Activated CD8-positive, alpha-beta memory T cell treated with anti-CD3 and anti-CD28 coated beads, Interleukin-2, amount 50 U/mL, for 48 hours (primary cell): Measurements from ENCODE around the gene MFAP4.

Experiments used
- DNase-seq: peaks from one replicate; pipeline ENCODE4 v3.0.0-alpha.2; 2020

Gene MFAP4

DNA sequence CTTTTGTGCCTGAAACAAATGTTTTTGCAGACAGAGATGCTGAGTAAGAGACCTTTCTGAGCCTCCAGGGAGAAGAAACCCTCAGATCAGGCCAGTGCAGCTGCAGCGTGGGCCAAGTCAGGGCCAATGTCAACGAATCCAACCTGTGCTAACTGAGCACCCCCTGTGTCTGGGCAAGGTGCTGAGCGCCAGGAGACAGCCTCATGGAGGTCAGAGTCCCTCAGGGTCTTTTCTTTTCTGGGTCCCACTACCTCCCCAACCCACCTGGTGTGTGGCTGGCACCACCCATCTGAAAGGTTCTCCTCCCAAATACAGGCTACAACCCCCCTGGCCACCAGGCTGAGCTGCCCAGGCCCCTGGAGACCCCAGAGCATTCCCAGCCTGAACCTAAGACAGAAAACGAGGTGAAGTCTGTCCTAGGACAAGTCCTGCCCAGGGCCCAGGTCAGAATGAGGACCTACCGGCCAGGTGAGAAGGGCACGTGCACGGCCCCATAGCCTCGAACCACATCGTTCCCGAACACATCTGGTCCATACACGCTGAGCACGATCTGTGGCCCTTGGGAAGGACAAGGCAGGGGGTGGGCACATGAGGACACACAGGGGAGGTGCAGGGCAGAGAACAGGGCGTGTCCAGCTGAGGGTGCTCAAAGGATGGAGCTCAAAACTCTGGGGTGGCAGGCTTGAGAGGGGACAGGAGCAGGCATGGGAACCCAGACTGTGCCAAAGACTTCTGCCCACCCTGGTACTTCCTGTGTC lies 39.5 kb downstream of the MFAP4 start:
- peak; percentile 40 for DNase-seq

DNA sequence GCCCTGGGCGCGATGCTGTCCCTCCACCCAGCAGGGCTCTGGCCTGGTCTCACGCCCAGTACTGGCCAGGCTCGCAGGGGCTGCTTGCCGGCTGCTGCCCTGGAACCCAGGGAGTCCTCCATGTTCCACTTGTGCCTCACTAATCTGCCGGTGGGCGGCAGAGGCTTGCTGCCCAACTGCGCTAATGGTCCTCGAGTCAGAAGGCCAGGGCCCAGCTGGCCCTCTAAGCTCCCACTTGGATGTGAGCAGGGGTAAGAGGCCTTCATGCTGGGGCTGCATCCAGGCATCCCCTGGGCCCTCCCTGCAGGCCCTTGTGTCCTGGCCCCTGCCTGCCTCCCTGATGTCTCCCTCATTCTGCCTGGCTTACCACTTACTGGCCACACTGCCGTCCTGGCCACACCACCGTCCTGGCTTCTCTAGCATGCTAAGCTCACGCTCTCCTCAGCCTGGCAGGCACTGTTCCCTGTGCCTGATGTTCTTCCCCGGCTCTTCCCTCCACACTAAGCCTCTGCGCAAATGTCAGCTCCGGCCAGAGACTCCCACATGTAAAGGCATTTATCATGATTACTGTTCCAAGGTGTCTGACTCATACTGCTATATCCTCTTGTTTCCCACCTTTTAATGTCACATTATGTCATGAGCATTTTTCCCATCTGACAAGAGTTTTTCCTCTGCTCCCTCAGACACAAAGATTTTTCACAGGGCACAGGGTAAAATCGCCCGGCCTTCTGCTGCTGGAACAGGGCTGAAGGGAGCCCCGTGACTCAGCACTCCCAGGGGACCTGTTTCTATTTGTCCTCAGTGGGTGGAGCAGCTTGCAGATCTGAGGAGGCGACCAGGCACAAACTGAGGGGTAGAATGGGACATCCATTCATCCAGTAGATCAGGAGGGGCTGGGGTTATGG lies 40.4 kb downstream of the MFAP4 start:
- DNase-seq: peak; percentile 26

DNA sequence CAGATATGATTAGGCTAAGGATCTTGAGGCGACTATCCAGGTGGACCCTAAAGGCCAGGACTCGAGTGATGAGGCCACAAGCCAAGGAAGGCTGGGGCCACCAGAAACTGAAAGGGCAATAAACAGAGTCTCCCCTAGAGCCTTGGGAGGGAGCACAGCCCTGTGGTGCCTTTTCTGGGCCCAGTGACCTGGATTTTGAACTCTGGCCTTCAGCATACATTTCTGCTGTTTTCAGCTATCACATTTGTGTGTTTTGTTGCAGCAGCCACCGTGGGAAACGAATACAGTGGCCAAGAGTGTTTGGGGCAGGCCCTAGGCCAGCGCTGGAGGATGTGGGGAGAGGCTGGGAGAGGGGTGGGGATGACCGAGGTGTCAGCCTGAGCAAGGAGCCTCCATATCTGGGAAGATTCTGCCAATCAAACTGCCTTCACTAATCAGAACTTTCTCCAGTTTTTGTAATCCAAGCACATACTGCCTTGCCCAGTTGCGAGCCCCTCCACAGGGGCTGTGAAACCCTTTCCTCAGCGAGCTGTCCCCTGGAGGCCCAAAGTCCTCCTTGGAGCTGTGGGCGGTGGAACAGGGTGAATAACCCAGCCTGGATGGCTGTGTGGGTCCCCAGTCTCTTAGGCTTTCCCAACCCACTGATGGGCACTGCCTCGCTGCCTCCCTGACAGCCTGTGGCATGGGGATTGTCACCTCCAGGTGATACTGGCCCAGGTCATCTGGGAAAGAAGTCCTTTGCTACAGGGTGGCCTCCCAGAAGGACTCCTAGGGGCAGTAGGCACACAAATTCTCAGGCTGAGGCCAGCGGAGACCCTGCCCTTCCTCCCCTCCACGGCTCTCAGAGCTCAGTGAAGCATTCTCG lies 41.3 kb downstream of the MFAP4 start:
- DNase-seq: peak; percentile 26

DNA sequence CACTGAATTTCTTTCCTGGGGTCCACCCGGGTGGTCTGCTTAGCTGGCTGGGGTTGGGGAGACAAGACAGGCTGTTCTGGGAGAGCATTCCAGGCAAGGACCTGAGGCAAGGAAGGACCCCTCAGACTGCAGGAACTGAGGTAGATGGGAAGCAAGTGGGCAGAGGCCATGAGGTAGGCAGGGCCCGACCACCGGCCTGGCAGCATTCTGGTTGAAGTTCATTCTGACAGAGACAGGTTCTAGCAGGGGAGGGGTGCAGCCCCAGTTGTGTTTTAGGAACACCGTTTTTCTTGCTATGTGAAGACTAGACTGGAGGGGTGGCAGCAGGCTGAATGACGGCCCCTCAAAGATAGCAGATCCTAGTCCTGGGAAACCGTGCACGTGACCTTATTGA lies 41.9 kb downstream of the MFAP4 start:
- DNase-seq: peak; percentile 43

DNA sequence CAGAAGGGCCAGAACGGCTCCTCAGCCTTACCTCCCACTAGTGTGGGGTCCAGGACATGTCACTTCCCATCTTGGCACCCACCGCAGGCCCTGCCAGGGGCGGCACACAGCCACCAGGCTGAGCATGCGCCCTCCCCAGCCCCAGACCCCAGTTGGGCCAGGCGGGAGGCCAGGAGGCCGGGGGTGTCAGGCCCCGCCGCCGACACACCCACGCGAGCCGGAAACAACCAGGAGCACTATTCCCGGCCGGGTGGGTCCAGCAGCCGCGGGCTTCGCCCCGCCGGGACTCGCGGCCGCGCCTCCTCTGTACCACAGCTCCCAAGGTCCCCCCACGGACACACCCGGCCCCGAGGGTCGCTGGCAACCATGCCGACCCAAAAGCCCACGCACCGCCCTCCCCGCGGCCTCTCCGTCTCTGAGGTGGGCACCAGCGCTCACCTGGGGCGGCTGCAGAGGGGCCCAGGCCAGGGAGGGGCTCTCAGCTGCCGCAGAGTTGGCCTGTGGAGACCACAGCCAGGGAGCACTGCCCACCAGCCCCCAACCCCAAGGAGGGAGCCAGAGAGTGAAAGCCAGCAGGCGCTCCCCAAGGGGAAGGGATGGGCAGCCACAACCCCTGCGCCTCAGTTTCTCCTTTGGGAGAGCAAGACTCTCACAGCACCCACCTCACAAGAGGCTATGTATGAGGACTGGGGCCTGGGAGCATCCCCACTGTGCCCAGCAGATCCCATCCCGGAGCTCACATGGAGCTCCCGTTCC lies 42.5 kb downstream of the MFAP4 start:
- DNase-seq: peak; percentile 30

DNA sequence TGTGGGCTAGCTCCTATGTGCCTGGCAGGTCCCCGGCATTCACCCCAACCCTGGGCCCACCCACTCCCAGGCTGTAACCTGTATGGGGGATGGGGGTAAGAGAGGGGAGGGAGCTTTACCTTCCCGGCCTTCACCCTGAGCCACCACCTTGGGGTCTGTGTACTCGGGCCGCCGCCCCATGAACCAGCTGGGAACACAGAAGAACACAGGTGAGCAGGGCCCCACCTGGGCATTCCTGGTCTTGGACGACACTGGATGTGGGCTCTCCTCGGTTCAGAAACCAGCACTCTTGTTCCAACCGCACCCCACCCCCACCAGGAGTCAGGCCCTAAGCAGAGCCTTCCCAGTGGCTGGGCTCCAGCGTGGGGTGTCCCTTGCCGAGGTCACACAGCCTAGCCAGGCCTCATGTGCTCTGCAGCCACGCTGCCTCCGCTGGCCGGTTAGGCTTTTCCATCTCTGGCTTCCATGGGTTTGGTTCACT lies 43.3 kb downstream of the MFAP4 start:
- DNase-seq: no peak

DNA sequence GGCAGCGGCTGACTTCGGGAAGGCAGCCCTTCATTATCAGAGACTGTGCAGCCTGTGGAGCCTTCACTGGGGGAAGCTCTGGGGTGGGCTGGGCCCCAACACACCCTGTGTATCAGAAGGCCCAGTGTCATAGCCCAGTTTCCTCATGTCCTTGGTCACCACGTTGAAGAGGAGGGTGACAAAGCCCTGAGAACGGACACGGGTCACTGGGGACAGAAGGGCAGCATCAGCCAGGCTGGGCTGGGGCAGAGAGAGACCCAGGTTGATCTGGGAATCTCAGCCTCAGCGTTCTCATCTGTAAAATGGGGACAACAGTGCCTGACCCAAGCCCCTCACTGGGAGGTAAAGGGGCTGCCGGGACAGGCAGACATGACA lies 43.7 kb downstream of the MFAP4 start:
- peak; percentile 40 for DNase-seq

DNA sequence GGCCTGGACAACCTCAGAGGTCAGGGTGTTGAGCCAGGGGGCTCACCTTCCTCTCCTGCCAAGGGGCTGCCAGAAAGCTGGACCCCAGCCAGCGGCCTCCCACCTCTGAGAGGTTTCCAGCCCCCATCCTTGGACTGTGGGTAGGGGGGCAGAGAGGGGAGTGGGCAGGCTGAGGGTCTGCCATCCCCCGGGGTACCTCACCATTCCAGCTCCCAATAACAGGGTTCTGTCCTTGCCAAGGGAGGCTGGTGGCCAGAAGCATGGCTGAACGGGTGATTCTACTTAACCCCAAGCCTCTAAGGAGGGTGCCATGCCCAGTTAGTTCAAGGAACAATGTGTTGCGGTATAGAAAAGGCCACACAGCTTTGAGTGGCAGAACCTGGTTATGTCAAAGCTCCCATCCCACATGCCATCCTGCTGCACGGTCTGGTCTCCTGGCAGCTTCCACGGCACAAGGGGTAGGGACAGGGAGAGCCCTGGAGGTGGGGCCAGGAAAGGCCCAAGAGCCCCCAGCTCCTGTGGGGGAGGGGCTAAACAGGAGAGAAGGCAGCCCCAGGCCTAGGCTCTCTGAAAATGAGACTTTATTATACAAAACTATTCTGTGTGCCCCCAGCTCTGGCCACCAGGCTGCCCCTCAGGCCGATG lies 44.3 kb downstream of the MFAP4 start:
- DNase-seq: peak; percentile 43

DNA sequence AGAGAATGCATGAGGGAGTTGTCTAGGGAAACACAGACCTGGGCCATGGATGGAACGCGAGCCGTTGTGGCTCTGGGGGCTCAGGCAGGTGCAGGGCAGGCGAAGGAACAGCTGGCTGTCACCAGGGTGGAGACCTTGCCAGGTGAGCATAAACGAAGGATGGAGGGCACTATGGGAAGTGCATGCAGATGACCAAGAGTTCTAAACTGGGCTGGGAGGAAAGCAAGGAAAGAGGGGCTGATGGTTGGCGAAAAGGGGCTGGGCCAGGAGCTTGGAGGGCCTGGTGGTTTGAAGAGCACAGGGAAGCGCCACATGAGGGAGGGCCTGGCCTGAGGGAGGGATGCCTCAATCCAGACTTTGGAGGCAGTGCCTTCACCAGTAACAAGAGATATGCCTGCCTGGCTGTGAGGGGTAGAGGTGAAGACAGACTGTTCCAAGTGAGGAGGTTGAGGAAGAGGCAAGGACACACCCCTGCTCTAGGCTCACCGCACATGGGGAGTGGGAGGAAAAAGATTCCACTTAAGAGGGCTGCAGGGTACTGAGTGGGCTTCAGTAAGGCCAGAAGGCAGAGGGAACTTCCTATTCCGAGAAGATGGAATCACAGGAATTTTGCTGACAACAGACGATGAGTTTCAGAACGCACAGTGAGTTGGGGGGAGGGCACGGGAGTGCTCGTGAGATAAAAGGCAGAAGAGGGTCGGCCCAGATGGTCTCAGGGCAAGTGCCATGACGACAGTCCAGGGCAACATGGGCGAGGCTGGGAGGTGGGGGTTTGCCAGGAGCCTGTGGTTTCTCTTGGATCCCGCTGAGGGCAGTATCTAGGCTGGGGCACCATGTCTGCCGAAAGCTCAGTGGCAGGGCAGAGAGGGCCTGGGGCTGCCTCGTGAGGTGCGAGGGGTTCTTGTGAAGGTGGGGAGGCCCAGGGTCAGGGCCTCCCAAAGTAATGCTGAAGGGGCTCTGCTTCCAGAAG lies 45.1 kb downstream of the MFAP4 start:
- DNase-seq: peak; percentile 42

DNA sequence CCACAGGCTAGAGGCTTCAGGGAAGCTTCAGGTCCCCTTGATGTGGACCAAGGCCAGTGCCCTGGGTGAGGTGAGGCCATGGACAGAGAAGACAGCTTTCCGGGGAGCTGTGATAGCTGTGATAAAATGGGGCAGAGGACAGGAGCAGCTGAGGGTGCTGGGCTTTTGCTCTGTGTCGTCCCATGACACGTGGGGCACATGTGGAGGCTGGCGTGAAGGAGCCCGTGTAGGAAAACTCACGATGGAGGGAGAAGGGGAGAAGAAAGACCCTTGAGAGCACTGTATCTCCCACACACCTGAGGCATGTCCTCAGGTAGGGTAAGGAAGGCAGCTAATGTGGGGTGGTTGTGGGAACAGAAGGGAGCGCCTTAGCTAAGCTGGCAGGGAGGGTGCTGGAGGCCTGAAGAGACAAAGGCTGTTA lies 45.8 kb downstream of the MFAP4 start:
- no peak for DNase-seq

DNA sequence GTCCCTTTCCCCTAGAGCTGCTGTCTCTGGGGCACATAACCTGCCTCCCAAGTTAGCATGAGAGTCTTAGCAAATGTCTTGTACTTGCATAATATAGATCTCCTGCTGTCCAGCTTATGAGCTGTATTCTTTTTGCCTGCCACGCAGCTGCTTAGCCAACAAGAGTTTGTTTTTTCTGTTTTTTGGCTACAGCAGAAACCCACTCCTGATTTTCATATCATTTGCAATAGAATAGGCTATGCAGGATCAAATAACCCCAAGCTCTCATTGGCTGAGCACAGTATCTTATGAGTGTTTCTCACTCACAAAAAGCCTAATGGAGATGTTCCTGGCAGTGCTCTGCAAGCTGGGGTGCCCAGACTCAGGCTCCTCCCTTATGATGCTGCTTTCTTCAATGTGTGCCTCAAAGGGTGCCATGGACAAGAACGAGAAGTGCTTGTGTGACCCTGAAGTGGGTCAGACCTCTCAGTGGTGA lies 47.6 kb downstream of the MFAP4 start:
- DNase-seq: peak; percentile 26

DNA sequence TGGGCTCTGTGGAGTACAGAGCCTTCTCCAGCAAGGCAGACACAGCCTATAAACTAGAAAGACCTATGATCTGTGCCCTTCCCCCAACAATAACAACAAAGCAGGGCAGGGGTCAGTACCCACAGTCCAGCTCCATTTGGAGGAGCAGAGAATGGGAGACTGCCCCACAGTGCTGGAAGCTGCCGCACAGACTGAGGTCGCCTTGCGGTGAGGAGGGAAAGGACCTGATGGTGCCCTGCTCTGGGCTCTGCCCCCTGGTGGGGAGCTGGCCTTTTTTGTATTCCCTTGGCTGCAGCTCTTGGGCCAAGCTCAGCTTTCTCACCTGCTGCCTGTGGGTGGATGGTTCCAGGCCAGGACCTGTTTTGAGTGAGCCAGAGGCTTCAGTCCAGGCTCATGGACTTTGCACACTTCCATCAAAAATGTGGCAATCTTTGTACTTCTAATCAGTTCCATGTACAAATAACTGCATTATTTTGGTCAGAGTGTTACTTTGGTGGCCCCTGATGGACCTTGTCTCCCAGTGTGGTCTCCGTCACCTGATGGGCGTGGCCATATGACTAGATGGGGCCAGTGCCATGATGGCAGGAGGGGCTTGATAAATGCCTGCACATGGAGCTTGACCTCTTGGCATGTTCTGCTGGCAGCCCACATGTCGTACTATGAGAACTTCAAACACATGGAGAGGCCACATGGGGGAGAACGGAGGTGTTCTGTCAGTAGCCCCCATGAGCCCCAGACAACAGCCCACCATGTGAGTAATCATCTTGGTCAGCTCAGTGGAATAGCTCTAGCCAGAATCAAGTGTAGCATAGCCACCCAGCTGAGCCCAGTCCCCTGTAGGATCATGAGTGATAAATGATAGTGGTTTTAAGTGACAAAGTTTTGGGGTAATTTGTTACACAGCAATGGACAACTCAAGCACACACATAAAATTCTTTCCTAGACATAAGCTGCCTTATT lies 48.7 kb downstream of the MFAP4 start:
- peak; percentile 77 for DNase-seq

DNA sequence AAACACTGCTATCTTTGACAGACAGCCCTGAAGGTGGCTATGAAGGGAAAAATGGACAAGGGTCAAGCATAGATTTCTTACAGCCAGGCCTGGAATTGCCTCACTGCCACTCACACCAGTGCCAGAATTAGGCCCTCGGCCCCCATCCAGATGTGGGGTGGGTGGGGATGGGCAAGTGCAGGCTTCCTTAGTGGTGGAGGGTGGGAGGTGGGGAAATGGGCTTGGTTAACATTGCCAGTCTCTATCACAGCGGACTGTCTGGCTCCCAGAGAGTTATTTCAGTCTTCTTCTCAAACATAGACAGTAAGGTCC lies 49.3 kb downstream of the MFAP4 start:
- DNase-seq: peak; percentile 40

DNA sequence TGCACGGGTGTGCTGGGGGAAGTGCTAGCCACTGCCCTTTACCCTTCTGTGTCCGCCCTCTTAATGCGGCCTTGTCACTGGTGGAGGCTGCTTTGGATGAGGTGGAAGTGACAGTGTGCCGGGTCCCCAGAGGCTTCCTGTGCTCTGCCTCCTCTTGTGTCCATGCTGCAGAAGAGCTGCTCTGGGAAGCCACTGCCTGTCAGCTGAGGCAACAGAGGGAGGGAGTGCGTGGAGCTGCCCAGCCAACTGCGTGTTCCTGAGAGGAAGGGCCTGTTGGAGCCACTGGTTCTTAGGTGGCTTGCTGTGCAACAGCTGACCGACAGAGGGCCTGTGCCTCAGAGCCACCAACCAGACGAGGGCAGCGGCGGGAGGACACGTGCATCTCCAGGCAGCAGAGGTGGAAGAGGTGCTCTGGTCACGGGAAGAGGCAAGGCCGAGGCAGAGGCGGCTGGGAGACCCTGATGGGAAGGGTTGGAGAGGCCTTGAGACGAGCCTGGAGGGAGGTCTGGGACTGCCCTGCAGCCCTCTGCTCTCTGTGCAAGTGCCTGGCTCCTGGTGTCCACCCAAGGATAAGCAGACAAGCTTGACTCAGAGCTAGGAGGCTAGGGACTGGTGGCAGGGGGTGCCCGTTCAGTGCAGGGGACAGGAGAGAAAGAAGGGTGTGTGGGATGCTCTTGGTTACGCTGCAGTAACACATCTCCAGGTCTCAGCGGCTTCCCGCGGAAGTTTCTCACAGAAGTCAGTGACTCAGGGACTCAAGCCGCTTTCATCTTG lies 49.9 kb downstream of the MFAP4 start:
- peak; percentile 47 for DNase-seq

DNA sequence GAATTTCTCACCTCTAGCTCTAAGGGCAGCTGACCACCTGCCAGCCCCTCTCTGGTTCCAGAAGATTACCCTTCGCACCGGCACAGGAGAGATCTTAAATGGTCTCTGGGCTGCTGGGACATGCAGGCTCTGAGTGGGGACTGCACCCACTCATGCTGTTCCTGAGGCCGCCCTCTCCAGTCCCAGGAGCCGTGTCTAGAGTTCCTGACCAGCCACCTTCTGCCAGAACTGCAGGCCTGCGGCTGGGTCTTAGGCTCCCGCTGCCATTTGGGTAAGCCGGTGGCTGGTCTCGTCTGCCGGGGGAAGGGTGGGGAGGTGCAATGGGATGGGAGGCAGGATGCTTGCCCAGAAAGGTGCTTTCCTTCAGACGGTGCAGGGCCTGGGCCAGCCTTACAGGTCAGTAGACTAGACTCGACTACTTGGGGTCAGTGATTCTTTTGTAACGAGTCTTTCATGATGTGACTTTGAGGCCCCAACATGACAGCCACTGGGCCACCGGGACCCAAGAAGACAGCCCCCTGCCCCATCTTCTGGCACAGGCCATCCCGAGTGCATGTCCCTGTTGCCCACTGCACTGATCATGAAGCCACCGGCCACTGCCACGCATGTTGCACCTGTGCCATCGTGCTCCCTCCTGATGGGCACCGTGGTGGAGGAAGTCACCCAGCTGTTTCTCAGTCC lies 50.9 kb downstream of the MFAP4 start:
- DNase-seq: peak; percentile 46

DNA sequence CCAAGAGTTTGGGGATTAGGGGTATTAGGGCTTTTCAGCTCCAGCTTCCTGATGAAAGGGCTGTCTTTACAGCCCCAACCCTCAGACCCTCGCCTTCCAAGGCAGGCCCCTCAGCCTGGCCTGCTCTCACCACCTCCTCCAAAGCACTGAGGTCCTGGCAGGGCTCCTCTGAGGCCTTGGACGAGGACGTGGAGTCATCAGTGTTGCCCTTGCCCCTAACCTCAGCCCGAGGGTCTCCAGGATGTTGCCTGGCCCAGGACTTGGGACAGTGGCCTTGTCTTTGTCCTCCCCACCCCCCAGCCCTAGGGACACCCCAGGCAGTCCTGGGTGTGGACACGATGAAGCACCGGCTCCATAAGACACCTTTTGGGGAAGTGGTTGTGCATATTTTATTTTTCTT lies 52.7 kb downstream of the MFAP4 start:
- DNase-seq: no peak

DNA sequence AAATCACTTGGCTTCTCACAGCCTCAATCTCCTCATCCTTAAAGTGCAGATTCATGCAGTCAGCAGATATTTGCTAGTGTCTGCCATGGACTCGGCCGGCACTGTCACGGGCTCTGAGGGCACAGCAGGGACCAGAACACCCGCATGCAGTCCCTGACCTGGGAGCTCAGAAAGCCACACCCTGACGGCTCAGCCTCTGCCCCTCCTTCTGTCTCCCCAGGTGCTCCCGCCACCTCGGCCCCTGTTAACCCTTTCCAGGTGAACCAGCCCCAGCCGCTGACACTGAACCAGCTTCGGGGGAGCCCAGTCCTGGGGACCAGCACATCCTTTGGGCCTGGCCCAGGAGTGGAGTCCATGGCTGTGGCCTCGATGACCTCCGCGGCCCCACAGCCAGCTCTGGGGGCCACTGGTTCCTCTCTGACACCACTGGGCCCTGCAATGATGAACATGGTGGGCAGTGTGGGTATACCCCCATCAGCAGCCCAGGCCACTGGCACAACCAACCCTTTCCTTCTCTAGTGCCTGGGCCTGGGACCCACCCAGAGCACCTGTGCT lies 53.2 kb downstream of the MFAP4 start:
- peak; percentile 37 for DNase-seq
